Measurements from ENCODE around the gene UBE2L3. TPM values are rescaled to one million over a fixed set of nuclear protein-coding genes. Genes with fewer than 3 reads are reported as not detected.

The UBE2L3 gene
- total and polyA plus RNA-seq, 4 experiments from 2014 or later: 39.2 to 116 (median 71.7) TPM

DNA sequence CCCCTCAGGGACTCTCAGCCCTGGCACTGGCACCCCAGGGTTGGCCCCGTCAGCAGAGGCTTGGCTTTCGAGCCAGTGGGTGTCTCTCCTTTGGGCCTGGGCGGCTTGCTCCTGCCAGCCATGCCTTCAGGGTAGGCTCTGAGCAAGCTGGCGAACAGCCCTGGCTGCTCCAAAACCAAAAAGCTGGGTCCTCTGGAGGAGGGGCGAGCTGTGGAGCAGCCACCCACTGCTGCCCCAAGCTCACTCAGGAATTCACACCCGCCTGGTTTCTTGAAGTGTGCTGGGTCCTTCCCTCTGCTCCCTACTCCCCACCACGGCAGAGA lies 56.1 kb downstream of the UBE2L3 start:
- CTCF ChIA-PET (ENCODE audit: partially characterized antibody): interaction anchor here (1.0 to 4.0 kb wide), 6 partner anchors 7 to 25 kb away, joined by 3 to 27 read pairs (median 8); partner anchors contain the start of gene SDF2L1
- Mint-ChIP-seq H3K27ac (peak overlapping the region in 1 of 7 donors; percentile 73), H3K9me3 (no peaks in the 10 kb centered on the region), H3K36me3 (peaks cover 15 to 50% of the 10 kb centered on the region in 2 donors), H3K4me3 (no peak overlapping the region), H3K4me1 (peaks cover 23 to 62% (median 32%) of the 10 kb centered on the region in 4 donors), H3K27me3 (no peaks in the 10 kb centered on the region)
- Histone ChIP-seq H3K27ac (ENCODE audit: low read depth, low read length) (no peak overlapping the region), H3K4me1 (ENCODE audit: insufficient read depth, low read length) (peaks cover 45% of the 10 kb centered on the region), H3K27me3 (ENCODE audit: insufficient read depth, low read length) (no peaks in the 10 kb centered on the region), H3K4me3 (ENCODE audit: low read length in 2 of 2) (no peak overlapping the region), H3K9me3 (ENCODE audit: control insufficient read depth in 1 of 2, low read length in 2 of 2) (no peaks in the 10 kb centered on the region), H3K36me3 (ENCODE audit: insufficient read depth, low read length) (peaks cover 46% of the 10 kb centered on the region)
- POLR2A ChIA-PET (ENCODE audit: partially characterized antibody): interaction anchor here (1.6 kb wide), 1 partner anchor 19 kb away, joined by 6 read pairs; the partner anchor contains the start of gene SDF2L1
- intact Hi-C loops (cut with micrococcal nuclease): no loop called here
- DNase-seq: no peak

DNA sequence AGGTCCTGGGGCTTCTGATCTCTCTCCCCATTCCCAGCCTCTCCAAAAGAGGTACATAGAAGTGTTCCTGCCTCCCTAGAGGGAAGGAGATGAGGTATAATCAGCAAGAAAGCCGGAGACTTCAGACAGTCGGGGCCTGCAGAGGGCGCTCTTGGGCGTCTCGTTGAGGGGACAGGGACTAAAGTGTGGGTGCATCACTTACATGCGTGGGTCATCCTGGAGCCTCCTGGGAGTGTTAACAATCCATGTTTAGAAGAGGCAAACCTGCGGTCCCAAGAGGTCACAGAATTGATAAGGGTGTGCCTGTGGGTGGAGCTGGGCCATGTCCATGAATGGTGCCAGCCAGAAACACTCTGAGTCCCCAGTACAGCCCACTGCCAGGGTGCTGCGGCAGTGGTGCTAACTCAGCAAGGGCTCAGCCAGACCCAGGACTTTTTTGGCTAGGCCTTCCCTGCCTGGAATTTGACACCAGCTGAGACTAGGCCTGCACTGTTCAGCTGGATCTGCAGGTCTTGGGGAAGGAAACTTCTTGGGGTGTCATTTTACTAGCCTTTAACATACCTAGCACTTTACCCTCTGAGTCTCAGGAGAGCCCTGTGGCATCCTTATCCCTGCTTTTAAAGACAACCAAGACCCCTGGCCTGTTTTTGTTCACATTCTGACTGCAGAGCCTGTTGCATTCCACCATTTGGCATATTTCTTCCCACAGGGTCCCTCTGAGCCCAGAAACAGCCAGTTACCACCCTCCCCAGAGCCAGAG lies 56.8 kb downstream of the UBE2L3 start:
- Mint-ChIP-seq H3K27me3 (no peaks in the 10 kb centered on the region), H3K27ac (peak overlapping the region; percentile 52 to 92 (median 73)), H3K4me1 (peaks cover 22 to 64% (median 33%) of the 10 kb centered on the region in 4 donors), H3K4me3 (peak overlapping the region in 1 of 8 donors; percentile 20), H3K36me3 (peaks cover 15 to 50% of the 10 kb centered on the region in 2 donors), H3K9me3 (no peaks in the 10 kb centered on the region)
- Histone ChIP-seq H3K4me3 (ENCODE audit: low read length in 2 of 2) (no peak overlapping the region), H3K27me3 (ENCODE audit: insufficient read depth, low read length) (no peaks in the 10 kb centered on the region), H3K27ac (ENCODE audit: low read depth, low read length) (no peak overlapping the region), H3K4me1 (ENCODE audit: insufficient read depth, low read length) (peaks cover 50% of the 10 kb centered on the region), H3K9me3 (ENCODE audit: control insufficient read depth in 1 of 2, low read length in 2 of 2) (no peaks in the 10 kb centered on the region), H3K36me3 (ENCODE audit: insufficient read depth, low read length) (peaks cover 46% of the 10 kb centered on the region)
- intact Hi-C loops (cut with micrococcal nuclease): no loop called here
- ChIA-PET CTCF (ENCODE audit: partially characterized antibody) (interaction anchor here (1.0 to 4.0 kb wide), 6 partner anchors 8 to 25 kb away, joined by 3 to 27 read pairs (median 7); no protein-coding TSS in a partner anchor), POLR2A (ENCODE audit: partially characterized antibody) (interaction anchor here (0.9 to 1.1 kb wide), 2 partner anchors 8 to 26 kb away, joined by 3 to 4 read pairs; no protein-coding TSS in a partner anchor)
- DNase-seq: peak in 4 of 5 donors; percentile 16 to 29 (median 23)

DNA sequence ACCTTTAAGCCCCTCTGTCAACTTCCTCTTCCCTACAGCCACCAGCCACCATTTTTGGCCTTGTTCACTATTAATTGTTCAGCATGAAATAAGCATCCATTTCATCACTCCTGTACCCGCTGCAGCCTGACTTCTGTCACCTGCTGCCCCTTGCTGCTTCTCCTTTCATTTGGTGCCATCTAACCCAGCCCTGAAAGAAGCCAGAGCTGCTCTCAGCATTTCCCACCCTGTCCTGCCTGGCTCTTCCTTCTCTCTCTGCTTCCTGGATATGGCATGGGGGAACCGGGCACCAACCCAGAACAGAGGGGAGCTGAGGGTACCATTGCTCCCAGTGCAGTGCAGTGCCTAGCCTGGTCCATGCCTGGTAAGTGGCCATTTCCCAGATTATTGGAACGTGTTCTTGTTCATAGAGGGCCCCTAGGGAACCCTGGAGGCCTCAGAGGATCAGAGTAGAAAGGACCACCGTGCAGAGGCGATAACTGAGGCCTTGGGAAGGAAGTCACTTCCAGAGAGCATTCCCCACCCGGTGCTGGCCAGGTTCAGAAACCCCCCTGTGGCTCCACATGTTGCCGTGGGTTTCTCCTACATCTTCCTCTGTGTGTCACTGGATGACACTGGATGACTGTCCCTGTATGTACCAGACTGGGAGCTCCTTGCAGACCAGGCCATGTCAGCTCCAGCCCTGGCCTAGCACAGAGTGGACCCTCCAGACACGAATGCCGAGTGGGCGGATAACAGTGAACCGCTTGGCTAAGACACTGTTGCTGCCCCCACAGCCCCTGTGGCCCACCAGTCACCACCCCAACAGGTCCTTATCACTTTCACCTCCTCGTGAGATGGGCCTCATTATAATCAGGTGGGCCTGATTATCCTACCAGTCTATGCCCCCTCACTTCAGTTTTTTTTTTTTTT lies 57.6 kb downstream of the UBE2L3 start:
- peak overlapping the region; percentile 52 to 92 (median 73) for H3K27ac Mint-ChIP-seq
- no peak for DNase-seq
- Histone ChIP-seq H3K27me3 (ENCODE audit: insufficient read depth, low read length) (no peaks in the 10 kb centered on the region), H3K4me1 (ENCODE audit: insufficient read depth, low read length) (peaks cover 52% of the 10 kb centered on the region), H3K36me3 (ENCODE audit: insufficient read depth, low read length) (peaks cover 46% of the 10 kb centered on the region), H3K9me3 (ENCODE audit: control insufficient read depth in 1 of 2, low read length in 2 of 2) (no peaks in the 10 kb centered on the region), H3K4me3 (ENCODE audit: low read length in 2 of 2) (no peak overlapping the region), H3K27ac (ENCODE audit: low read depth, low read length) (no peak overlapping the region)
- intact Hi-C loops (cut with micrococcal nuclease): loop anchor here (5.0 kb wide), 1 partner anchor 623 kb away; the partner anchor contains the start of gene THAP7
- H3K36me3 Mint-ChIP-seq: peaks cover 15 to 51% of the 10 kb centered on the region in 2 donors
- CTCF ChIA-PET (ENCODE audit: partially characterized antibody): interaction anchor here (1.0 to 4.0 kb wide), 5 partner anchors 9 to 21 kb away, joined by 4 to 27 read pairs (median 10); no protein-coding TSS in a partner anchor
- POLR2A ChIA-PET (ENCODE audit: partially characterized antibody): interaction anchor here (0.9 to 1.1 kb wide), 2 partner anchors 9 to 27 kb away, joined by 3 to 4 read pairs; no protein-coding TSS in a partner anchor
- H3K4me3 Mint-ChIP-seq: no peak overlapping the region
- H3K4me1 Mint-ChIP-seq: peaks cover 22 to 62% (median 36%) of the 10 kb centered on the region in 4 donors
- H3K9me3 Mint-ChIP-seq: no peaks in the 10 kb centered on the region
- H3K27me3 Mint-ChIP-seq: no peaks in the 10 kb centered on the region

DNA sequence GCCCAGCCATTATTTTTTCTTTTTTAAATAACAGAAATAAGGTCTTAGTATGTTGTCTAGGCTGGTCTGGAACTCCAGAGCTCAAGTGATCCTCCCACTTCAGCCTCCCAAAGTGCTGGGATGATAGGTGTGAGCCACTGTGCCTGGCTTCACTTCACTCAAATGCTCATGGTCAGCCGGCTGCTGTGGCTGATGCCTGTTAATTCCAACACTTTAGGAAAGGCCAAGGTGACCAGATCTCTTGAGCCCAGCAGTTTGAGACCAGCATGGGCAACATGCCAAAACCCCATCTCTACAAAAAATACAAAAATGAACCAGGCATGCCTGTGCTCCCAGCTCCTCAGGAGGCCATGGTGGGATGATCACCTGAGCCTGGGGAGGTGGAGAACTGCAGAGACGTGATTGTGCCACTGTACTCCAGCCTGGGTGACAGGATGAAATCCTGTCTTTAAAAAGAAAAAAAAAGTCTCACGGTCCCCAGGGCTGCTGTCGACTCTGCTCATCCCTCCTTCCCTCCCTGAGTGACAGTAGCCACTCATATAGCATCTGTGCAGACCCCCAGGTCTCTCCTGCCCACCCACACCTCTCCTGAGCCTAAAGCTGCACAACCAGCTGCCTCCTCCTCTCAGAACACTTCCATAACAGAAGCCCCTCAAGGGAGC lies 58.7 kb downstream of the UBE2L3 start:
- ChIA-PET CTCF (ENCODE audit: partially characterized antibody) (interaction anchor here (4.0 to 10.0 kb wide), 2 partner anchors 10 to 18 kb away, joined by 13 to 245 read pairs; partner anchors contain the start of gene SDF2L1), POLR2A (ENCODE audit: partially characterized antibody) (interaction anchor here (1.0 to 6.1 kb wide), 2 partner anchors 18 to 25 kb away, joined by 3 to 201 read pairs; partner anchors contain the start of gene SDF2L1)
- peaks cover 15 to 50% of the 10 kb centered on the region in 2 donors for H3K36me3 Mint-ChIP-seq
- no peaks in the 10 kb centered on the region for H3K27me3 Mint-ChIP-seq
- peaks cover 35% of the 10 kb centered on the region for H3K36me3 ChIP-seq (ENCODE audit: insufficient read depth, low read length)
- H3K9me3 Mint-ChIP-seq: no peaks in the 10 kb centered on the region
- no peak overlapping the region for H3K27ac ChIP-seq (ENCODE audit: low read depth, low read length)
- intact Hi-C loops (cut with micrococcal nuclease): loop anchor here (5.0 kb wide), 1 partner anchor 624 kb away; the partner anchor contains the start of gene THAP7
- H3K4me1 Mint-ChIP-seq: peaks cover 25 to 63% (median 42%) of the 10 kb centered on the region in 4 donors
- no peak for DNase-seq
- no peaks in the 10 kb centered on the region for H3K9me3 ChIP-seq (ENCODE audit: control insufficient read depth in 1 of 2, low read length in 2 of 2)
- peaks cover 52% of the 10 kb centered on the region for H3K4me1 ChIP-seq (ENCODE audit: insufficient read depth, low read length)
- H3K4me3 Mint-ChIP-seq: peak overlapping the region in 2 of 8 donors; percentile 40 to 73
- H3K4me3 ChIP-seq (ENCODE audit: low read length in 2 of 2): no peak overlapping the region
- peak overlapping the region in 5 of 7 donors; percentile 44 to 77 (median 72) for H3K27ac Mint-ChIP-seq
- H3K27me3 ChIP-seq (ENCODE audit: insufficient read depth, low read length): no peaks in the 10 kb centered on the region

DNA sequence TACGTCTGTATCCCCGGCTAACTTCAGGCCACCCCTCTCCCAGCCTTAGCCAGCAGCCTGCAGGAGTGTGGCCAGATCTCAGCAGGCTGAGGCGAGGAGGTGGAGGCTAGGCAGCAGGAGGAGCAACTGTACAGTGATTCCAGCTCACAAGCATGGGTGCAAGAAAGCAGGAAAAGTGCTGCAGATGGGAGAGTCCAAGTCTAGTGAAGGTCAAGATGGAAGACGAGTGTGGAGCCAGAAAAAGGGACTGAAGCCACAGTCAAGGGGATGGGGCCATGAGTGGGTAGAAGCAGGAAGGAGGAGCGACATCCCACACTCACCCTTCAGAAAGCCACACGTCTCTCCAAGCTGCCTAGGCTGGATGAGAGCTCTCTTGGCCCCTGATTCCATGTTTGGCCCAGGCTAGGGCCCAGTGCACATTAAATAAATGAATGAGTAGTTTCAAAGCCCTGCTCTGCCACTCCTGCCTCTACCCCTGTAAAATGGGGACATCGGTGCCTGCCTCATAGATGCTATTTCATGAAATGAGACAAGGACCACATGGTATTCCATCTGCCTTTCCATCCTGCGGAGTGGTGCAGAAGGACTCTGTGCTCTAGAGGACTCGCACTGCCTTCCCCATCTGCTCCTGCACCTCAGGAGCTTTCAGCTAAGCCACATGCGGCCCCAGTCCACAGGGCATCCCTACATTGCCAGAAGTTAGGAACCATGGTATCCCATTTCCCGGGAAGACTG lies 59.4 kb downstream of the UBE2L3 start:
- CTCF ChIA-PET (ENCODE audit: partially characterized antibody): interaction anchor here (4.0 to 10.0 kb wide), 2 partner anchors 11 to 17 kb away, joined by 13 to 245 read pairs; partner anchors contain the start of gene SDF2L1
- H3K9me3 Mint-ChIP-seq: no peaks in the 10 kb centered on the region
- Histone ChIP-seq H3K4me1 (ENCODE audit: insufficient read depth, low read length) (peaks cover 52% of the 10 kb centered on the region), H3K36me3 (ENCODE audit: insufficient read depth, low read length) (peaks cover 32% of the 10 kb centered on the region), H3K27me3 (ENCODE audit: insufficient read depth, low read length) (no peaks in the 10 kb centered on the region), H3K27ac (ENCODE audit: low read depth, low read length) (no peak overlapping the region), H3K4me3 (ENCODE audit: low read length in 2 of 2) (no peak overlapping the region), H3K9me3 (ENCODE audit: control insufficient read depth in 1 of 2, low read length in 2 of 2) (no peaks in the 10 kb centered on the region)
- H3K36me3 Mint-ChIP-seq: peaks cover 15 to 45% of the 10 kb centered on the region in 2 donors
- POLR2A ChIA-PET (ENCODE audit: partially characterized antibody): interaction anchor here (1.0 to 6.1 kb wide), 2 partner anchors 17 to 24 kb away, joined by 3 to 201 read pairs; partner anchors contain the start of gene SDF2L1
- H3K4me1 Mint-ChIP-seq: peaks cover 25 to 66% (median 45%) of the 10 kb centered on the region in 4 donors
- no peaks in the 10 kb centered on the region for H3K27me3 Mint-ChIP-seq
- H3K27ac Mint-ChIP-seq: peak overlapping the region in 5 of 7 donors; percentile 44 to 77 (median 72)
- DNase-seq: no peak
- peak overlapping the region in 7 of 8 donors; percentile 17 to 73 (median 42) for H3K4me3 Mint-ChIP-seq
- intact Hi-C loops (cut with micrococcal nuclease): loop anchor here (5.0 kb wide), 1 partner anchor 625 kb away; the partner anchor contains the start of gene THAP7

Data from CD4-positive, alpha-beta memory T cell (primary cell).